ENCODE results near the gene AADACL4. TPM values are rescaled to one million over a fixed set of nuclear protein-coding genes. Genes with fewer than 3 reads are reported as not detected.

The AADACL4 gene
- total RNA-seq, 1 experiment from 2014 or later = not detected

GRCh38 chr1:12596007-12596821 lies 47.7 kb upstream of the AADACL4 start:
- no peak overlapping the region for H3K56ac ChIP-seq (ENCODE audit: insufficient read length, low read depth, low read length)
- H3T11ph ChIP-seq (ENCODE audit: low read length) = no peak overlapping the region
- H3K23me2 ChIP-seq (ENCODE audit: insufficient read length, low read depth, low read length, poor library complexity, severe bottlenecking) = peaks cover 13% of the 10 kb centered on the region
- H2AK5ac ChIP-seq (ENCODE audit: insufficient read length, low read length) = no peak overlapping the region
- H3K23ac ChIP-seq (ENCODE audit: insufficient read length, low read depth, low read length) = no peak overlapping the region
- peak overlapping the region; percentile 78 for H3K4me2 ChIP-seq (ENCODE audit: insufficient read depth, insufficient read length, low read length)
- no peak overlapping the region for H2AFZ ChIP-seq (ENCODE audit: low read length)
- no peak overlapping the region for H4K91ac ChIP-seq (ENCODE audit: insufficient read length, low read depth, low read length)
- H4K8ac ChIP-seq (replicated peaks; ENCODE audit: insufficient read length, low read depth, low read length) = no peak overlapping the region
- no peak for TF ChIP-seq CTCF (conservative IDR thresholded peaks at IDR 0.05)
- no peak overlapping the region for H3K4ac ChIP-seq (ENCODE audit: low read depth, low read length)
- Mint-ChIP-seq H3K4me1 (peaks cover 56 to 60% of the 10 kb centered on the region in 2 experiments), H3K36me3 (ENCODE audit: insufficient read depth in 1 of 3, low read depth in 3 of 3) (peaks cover 0 to 28% (median 7%) of the 10 kb centered on the region in 3 experiments; a peak in 3 of 7 replicates), H3K9me3 (no peaks in the 10 kb centered on the region; a peak in 1 of 5 replicates), H3K4me3 (peak overlapping the region; percentile 61 to 79), H3K27me3 (ENCODE audit: low read depth) (peaks cover 26% of the 10 kb centered on the region), H3K27ac (no peak overlapping the region)
- no peaks in the 10 kb centered on the region for H3K79me2 ChIP-seq (ENCODE audit: insufficient read depth, low read length)
- no CpG with 5 or more reads among the region's 39 CpGs for WGBS (ENCODE audit: extremely low coverage, insufficient read length, low lambda C conversion rate)
- H3K27me3 ChIP-seq (ENCODE audit: insufficient read depth, low read length) = no peaks in the 10 kb centered on the region; the same call in 1 of the 2 replicates
- peak; percentile 91 for DNase-seq
- H2BK5ac ChIP-seq (ENCODE audit: insufficient read length, low read length) = no peak overlapping the region
- no peak overlapping the region for H3K18ac ChIP-seq (ENCODE audit: insufficient read length, low read depth, low read length)
- no peak overlapping the region for H2BK12ac ChIP-seq (ENCODE audit: insufficient read length, low read depth, low read length)
- no peaks in the 10 kb centered on the region for H4K20me1 ChIP-seq (ENCODE audit: control insufficient read depth, insufficient read depth, insufficient read length)
- H3K4me1 ChIP-seq (ENCODE audit: insufficient read depth, low read length) = peaks cover 6% of the 10 kb centered on the region; the same call in 1 of the 2 replicates
- no peaks in the 10 kb centered on the region for H3K79me1 ChIP-seq (ENCODE audit: insufficient read depth, low read depth, low read length, poor library complexity, severe bottlenecking)
- H3K9ac ChIP-seq (ENCODE audit: extremely low read depth, insufficient read length, low read length) = no peak overlapping the region
- H2BK20ac ChIP-seq (ENCODE audit: low read depth, low read length, poor library complexity, severe bottlenecking) = no peak overlapping the region
- no peak overlapping the region for H2BK120ac ChIP-seq (ENCODE audit: low read depth, low read length, poor library complexity, severe bottlenecking)
- H2BK15ac ChIP-seq (ENCODE audit: low read depth, low read length) = no peak overlapping the region
- no peak overlapping the region; the same call in 1 of the 2 replicates for H3K14ac ChIP-seq (ENCODE audit: insufficient read depth, low read length)
- no peak overlapping the region for H4K5ac ChIP-seq (ENCODE audit: insufficient read length, low read depth, low read length)
- H3K9me3 ChIP-seq (ENCODE audit: control insufficient read depth, low read depth, low read length) = no peaks in the 10 kb centered on the region
- no peak overlapping the region for H3K27ac ChIP-seq (ENCODE audit: insufficient read length, low read depth, low read length)

Measured in H9 (cell line).